ENCODE measurements around the gene BMPR1A.

GRCh38 chr10:86819567-86819966 lies 63.1 kb downstream of the BMPR1A start:
- TF ChIP-seq PPARA (CRISPR knock-in tag; IDR thresholded peaks at IDR 0.05; ENCODE audit: borderline replicate concordance) (no peak), RARB (CRISPR knock-in tag; IDR thresholded peaks at IDR 0.05) (no peak), ARNTL (CRISPR knock-in tag; IDR thresholded peaks at IDR 0.05; ENCODE audit: borderline replicate concordance, low read depth) (no peak), ZFP30 (CRISPR knock-in tag; IDR thresholded peaks at IDR 0.05) (no peak), ZNF70 (CRISPR knock-in tag; IDR thresholded peaks at IDR 0.05) (no peak), ZC3H10 (CRISPR knock-in tag; IDR thresholded peaks at IDR 0.05) (no peak), ZFP3 (CRISPR knock-in tag; IDR thresholded peaks at IDR 0.05) (no peak), OSR1 (CRISPR knock-in tag; IDR thresholded peaks at IDR 0.05) (no peak), TCF4 (CRISPR knock-in tag; IDR thresholded peaks at IDR 0.05; ENCODE audit: borderline replicate concordance) (no peak), SNAI2 (CRISPR knock-in tag; IDR thresholded peaks at IDR 0.05) (no peak)
- TF ChIP-seq, protein P1, sequence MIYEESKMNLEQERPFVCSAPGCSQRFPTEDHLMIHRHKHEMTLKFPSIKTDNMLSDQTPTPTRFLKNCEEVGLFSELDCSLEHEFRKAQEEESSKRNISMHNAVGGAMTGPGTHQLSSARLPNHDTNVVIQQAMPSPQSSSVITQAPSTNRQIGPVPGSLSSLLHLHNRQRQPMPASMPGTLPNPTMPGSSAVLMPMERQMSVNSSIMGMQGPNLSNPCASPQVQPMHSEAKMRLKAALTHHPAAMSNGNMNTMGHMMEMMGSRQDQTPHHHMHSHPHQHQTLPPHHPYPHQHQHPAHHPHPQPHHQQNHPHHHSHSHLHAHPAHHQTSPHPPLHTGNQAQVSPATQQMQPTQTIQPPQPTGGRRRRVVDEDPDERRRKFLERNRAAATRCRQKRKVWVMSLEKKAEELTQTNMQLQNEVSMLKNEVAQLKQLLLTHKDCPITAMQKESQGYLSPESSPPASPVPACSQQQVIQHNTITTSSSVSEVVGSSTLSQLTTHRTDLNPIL (CRISPR knock-in tag; IDR thresholded peaks at IDR 0.05; ENCODE audit: low read depth), result no peak
- TF ChIP-seq, protein P2, sequence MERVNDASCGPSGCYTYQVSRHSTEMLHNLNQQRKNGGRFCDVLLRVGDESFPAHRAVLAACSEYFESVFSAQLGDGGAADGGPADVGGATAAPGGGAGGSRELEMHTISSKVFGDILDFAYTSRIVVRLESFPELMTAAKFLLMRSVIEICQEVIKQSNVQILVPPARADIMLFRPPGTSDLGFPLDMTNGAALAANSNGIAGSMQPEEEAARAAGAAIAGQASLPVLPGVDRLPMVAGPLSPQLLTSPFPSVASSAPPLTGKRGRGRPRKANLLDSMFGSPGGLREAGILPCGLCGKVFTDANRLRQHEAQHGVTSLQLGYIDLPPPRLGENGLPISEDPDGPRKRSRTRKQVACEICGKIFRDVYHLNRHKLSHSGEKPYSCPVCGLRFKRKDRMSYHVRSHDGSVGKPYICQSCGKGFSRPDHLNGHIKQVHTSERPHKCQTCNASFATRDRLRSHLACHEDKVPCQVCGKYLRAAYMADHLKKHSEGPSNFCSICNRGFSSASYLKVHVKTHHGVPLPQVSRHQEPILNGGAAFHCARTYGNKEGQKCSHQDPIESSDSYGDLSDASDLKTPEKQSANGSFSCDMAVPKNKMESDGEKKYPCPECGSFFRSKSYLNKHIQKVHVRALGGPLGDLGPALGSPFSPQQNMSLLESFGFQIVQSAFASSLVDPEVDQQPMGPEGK (CRISPR knock-in tag; IDR thresholded peaks at IDR 0.05; ENCODE audit: borderline replicate concordance), result no peak

Data from SK-N-SH treated with all-trans-retinoic acid at 6 μM for 48 hours (cell line).